A673 (cell line): ENCODE data around the gene TMEM138. TPM values are rescaled to one million over a fixed set of nuclear protein-coding genes. Genes with fewer than 3 reads are reported as not detected.
"Not testable (repeated sequence)": the region's sequence is repeated elsewhere in the genome, so short reads cannot be mapped to it uniquely, and the experiment has no call there.

ENCODE experiments used
- BruUV-seq: library from RNA; stranded (reverse); fragments of 400-500 nt; replicated peaks from 2 replicates; lab custom pipeline; 2021; lab: Mats Ljungman, UMichigan
- CTCF ChIA-PET: fragments of 300-600 bp; sonication (Branson Sonifier 250); formaldehyde crosslinking; loops from one replicate; lab custom pipeline; 2022; ENCODE audit warnings: antibody characterized with exemption; lab: Charles Lee
- POLR2A ChIA-PET: fragments of 300-600 bp; sonication (Branson Sonifier 250); formaldehyde crosslinking; loops from one replicate; lab custom pipeline; 2022; ENCODE audit warnings: antibody characterized with exemption; ENCODE audit not compliant: low non-redundant PET; lab: Charles Lee
- DNase-seq: peaks from one replicate; pipeline ENCODE4 v3.0.0-alpha.2; 2015; ENCODE audit warnings: low spot score
- H3K27ac ChIP-seq: fragments of 200-600 bp; sonication (generic); 2 replicates; pipeline ENCODE4 v1.5.1; 2016; ENCODE audit warnings: mixed run types, low read depth, mild to moderate bottlenecking, mixed read lengths, antibody characterized with exemption, low read length; ENCODE audit not compliant: poor library complexity, severe bottlenecking
- H3K27me3 ChIP-seq: fragments of 200-600 bp; sonication (generic); replicated peaks from 2 replicates; pipeline ENCODE4 v1.6.1; 2017; ENCODE audit warnings: mixed run types, low read depth, mild to moderate bottlenecking, mixed read lengths, antibody characterized with exemption, low read length; ENCODE audit not compliant: insufficient read depth, poor library complexity
- H3K36me3 ChIP-seq: fragments of 200-600 bp; sonication (generic); 2 replicates; pipeline ENCODE4 v1.6.1; 2016; ENCODE audit warnings: mixed run types, mild to moderate bottlenecking, mixed read lengths, antibody characterized with exemption, low read length; ENCODE audit not compliant: insufficient read depth, poor library complexity, severe bottlenecking
- H3K4me1 ChIP-seq: fragments of 200-600 bp; sonication (generic); 2 replicates; pipeline ENCODE4 v1.6.1; 2017; ENCODE audit warnings: mixed run types, mild to moderate bottlenecking, mixed read lengths, antibody characterized with exemption, low read length; ENCODE audit not compliant: insufficient read depth, poor library complexity, severe bottlenecking
- H3K4me3 ChIP-seq: fragments of 200-600 bp; sonication (generic); 2 replicates; pipeline ENCODE4 v1.5.1; 2016; ENCODE audit warnings: low read depth, mixed run types, mild to moderate bottlenecking, mixed read lengths, low read length; ENCODE audit not compliant: poor library complexity, severe bottlenecking
- H3K9me3 ChIP-seq: fragments of 200-600 bp; sonication (generic); 2 replicates; pipeline ENCODE4 v1.6.1; 2016; ENCODE audit warnings: mixed run types, low read depth, mild to moderate bottlenecking, mixed read lengths, antibody characterized with exemption, low read length; ENCODE audit not compliant: poor library complexity, severe bottlenecking
- EZH2 ChIP-seq: fragments of 200-600 bp; sonication (generic); IDR thresholded peaks from 2 replicates; pipeline ENCODE4 v1.6.1; 2017; ENCODE audit warnings: borderline replicate concordance, low read depth, mild to moderate bottlenecking, mixed read lengths, antibody characterized with exemption, low read length; ENCODE audit not compliant: poor library complexity, severe bottlenecking
- intact Hi-C: fragments of 100-400 bp; cut with micrococcal nuclease; formaldehyde crosslinking; loops from one replicate; pipeline ENCODE4 v1.10.0; 2022; ENCODE audit not compliant: unreplicated experiment
- total RNA-seq: library from RNA; stranded (reverse); gene quantifications from 2 replicates; pipeline ENCODE4 v1.2.3, GENCODE V29; 2021
- TF ChIP-seq, protein P1 (sequence below): fragments of 300-800, 200-600 bp; sonication (generic); conservative IDR thresholded peaks from 2 replicates; pipeline ENCODE4 v1.5.1; 2017; ENCODE audit warnings: low read depth, mild to moderate bottlenecking, antibody characterized with exemption, low read length, moderate library complexity, mixed read lengths

Gene TMEM138
- total RNA-seq, 1 experiment from 2014 or later: 82.8 TPM

DNA sequence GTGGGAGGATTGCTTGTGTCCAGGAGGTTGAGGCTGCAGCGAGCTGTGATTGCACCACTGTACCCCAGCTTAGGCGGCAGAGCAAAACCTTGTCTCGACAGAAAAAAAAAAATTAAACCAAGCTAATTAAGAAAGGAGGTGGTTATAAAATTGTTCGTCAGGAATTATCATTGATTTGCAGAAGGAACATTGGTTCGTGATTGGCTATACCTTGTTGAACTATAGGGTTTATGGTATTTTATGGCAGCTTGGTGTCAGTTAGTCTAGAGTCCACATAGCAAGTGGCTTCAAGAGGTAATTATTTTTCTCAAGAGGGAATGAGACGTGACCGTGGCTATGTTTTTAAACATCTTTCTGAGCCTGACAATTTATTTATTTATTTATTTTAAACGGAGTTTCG lies 18.7 kb downstream of the TMEM138 start:
- no peak overlapping the region for H3K27ac ChIP-seq
- H3K4me1 ChIP-seq: peaks cover 12% of the 10 kb centered on the region
- intact Hi-C loops: no loop called here
- BruUV-seq: no TSS peak
- H3K27me3 ChIP-seq: no peaks in the 10 kb centered on the region
- no peak for DNase-seq
- POLR2A ChIA-PET: no interaction called here
- no peak for TF ChIP-seq EZH2
- TF ChIP-seq, protein P1, sequence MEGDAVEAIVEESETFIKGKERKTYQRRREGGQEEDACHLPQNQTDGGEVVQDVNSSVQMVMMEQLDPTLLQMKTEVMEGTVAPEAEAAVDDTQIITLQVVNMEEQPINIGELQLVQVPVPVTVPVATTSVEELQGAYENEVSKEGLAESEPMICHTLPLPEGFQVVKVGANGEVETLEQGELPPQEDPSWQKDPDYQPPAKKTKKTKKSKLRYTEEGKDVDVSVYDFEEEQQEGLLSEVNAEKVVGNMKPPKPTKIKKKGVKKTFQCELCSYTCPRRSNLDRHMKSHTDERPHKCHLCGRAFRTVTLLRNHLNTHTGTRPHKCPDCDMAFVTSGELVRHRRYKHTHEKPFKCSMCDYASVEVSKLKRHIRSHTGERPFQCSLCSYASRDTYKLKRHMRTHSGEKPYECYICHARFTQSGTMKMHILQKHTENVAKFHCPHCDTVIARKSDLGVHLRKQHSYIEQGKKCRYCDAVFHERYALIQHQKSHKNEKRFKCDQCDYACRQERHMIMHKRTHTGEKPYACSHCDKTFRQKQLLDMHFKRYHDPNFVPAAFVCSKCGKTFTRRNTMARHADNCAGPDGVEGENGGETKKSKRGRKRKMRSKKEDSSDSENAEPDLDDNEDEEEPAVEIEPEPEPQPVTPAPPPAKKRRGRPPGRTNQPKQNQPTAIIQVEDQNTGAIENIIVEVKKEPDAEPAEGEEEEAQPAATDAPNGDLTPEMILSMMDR: no peak
- CTCF ChIA-PET: interaction anchor here (0.8 kb wide), 1 partner anchor 45 kb away, joined by 5 read pairs; no protein-coding TSS in a partner anchor
- no peak overlapping the region for H3K4me3 ChIP-seq
- no peaks in the 10 kb centered on the region for H3K36me3 ChIP-seq
- H3K9me3 ChIP-seq: no peaks in the 10 kb centered on the region

DNA sequence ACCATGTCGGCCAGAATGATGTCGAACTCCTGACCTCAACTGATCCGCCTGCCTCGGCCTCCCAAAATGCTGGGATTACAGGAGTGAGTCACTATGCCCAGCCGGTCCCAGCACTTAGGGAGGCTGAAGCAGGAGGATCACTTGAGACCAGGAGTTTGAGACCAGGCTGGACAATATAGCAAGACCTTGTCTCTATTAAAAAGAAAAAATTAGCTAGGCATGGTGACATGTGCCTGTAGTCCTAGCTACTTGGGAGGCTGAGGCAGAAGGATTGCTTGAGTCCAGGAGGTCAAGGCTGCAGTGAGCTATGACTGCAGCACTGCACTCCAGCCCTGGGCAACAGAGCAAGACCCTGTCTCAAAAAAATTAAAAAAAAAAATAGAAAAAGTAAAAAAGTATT lies 21.7 kb downstream of the TMEM138 start:
- BruUV-seq, DNase-seq, CTCF ChIA-PET: not testable (repeated sequence)

DNA sequence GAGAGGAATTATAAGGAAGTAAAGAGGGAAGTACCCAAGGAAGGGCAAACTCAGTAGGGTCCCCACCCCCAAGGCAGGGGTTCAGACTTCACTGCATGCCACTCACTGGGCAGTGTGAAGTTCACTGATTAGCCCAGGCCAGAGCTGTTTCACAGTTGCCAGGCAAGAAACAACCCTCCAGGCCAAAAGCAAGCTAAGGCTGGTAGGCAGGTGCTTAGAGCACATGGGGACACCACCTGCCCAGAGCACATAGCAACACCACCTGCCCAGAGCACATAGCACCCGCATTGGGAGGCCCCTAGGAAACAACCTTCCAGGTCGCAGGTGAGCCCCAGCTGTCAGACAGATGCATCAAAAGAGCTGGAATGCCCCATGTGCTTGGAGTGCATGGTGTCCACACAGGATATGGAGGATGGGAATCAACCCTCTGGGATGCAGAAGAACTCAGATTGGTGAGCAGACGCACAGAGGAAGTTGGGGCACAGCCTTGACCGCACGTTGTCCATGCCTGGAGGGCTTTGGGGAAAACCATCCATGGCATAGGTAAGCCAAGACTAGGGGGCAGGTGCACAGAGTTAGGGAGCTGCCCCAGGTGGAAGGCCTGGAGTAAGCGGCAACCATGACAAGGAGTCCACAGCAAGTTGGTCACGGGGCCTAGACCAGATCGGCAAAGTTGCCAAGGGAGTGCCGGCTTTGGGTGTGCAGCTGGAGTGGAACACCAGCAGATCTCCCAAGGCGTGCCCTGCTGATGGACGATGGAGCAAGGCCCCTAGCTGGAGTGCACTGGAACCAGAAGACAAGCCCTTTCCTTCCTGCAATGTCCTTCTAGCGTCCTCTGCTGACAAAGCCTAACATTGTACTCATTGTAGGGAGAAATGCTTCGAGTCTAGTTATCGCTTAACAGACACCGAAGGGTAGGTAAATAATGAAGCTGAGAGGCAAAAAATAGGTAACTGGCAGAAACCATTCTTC lies 22.4 kb downstream of the TMEM138 start:
- ChIA-PET CTCF (interaction anchor here (0.6 to 2.7 kb wide), 3 partner anchors 49 to 611 kb away, joined by 4 to 54 read pairs (median 5); no protein-coding TSS in a partner anchor), POLR2A (no interaction called here)
- Histone ChIP-seq H3K27me3 (no peaks in the 10 kb centered on the region), H3K36me3 (no peaks in the 10 kb centered on the region), H3K27ac (no peak overlapping the region), H3K4me3 (no peak overlapping the region), H3K4me1 (no peaks in the 10 kb centered on the region), H3K9me3 (no peaks in the 10 kb centered on the region)
- no TSS peak for BruUV-seq
- peak; percentile 50 for DNase-seq
- intact Hi-C loops: loop anchor here (1.0 to 5.0 kb wide), 2 partner anchors 48 to 197 kb away; no protein-coding TSS in a partner anchor
- no peak for TF ChIP-seq EZH2
- TF ChIP-seq, protein P1: peak; percentile 45

More for the DNA sequence above, 21.7 kb downstream of the TMEM138 start:
- H3K36me3 ChIP-seq, H3K4me1 ChIP-seq, H3K9me3 ChIP-seq, H3K27ac ChIP-seq, POLR2A ChIA-PET, H3K4me3 ChIP-seq, intact Hi-C loops, H3K27me3 ChIP-seq: not testable (repeated sequence)
